HepG2 (cell line): ENCODE data around the gene ST3GAL5. TPM values are rescaled to one million over a fixed set of nuclear protein-coding genes. Genes with fewer than 3 reads are reported as not detected.
A peak's percentile ranks its signal among the peaks of the same experiment; 100 is the strongest.

Experiments used
- CSRNP1 ChIP-seq: sonication (generic); formaldehyde crosslinking; IDR thresholded peaks from 2 replicates; pipeline ENCODE4 v1.8.1; 2023; ENCODE audit warnings: mild to moderate bottlenecking, missing genetic modification reagents
- FOXP1 ChIP-seq, 2 experiments: fragments of 450-650 bp in 1 of 2; IDR thresholded peaks; 2 replicates each; pipeline ENCODE4 v1.6.1; 2017 to 2018; ENCODE audit warnings: antibody characterized with exemption in 1 of 2
- GTF3A ChIP-seq: sonication (generic); formaldehyde crosslinking; conservative IDR thresholded peaks from 2 replicates; pipeline ENCODE4 v1.4.0; 2020; ENCODE audit warnings: mild to moderate bottlenecking, missing genetic modification reagents
- HMG20A ChIP-seq: IDR thresholded peaks from 2 replicates; pipeline ENCODE4 v1.6.1; 2016; ENCODE audit warnings: borderline replicate concordance
- KDM2A ChIP-seq: sonication (generic); formaldehyde crosslinking; IDR thresholded peaks from 2 replicates; pipeline ENCODE4 v1.4.0; 2020; ENCODE audit warnings: low read depth, missing genetic modification reagents, borderline replicate concordance
- KLF15 ChIP-seq: sonication (generic); formaldehyde crosslinking; IDR thresholded peaks from 2 replicates; pipeline ENCODE4 v1.8.1; 2023; ENCODE audit warnings: borderline replicate concordance, mild to moderate bottlenecking, inconsistent platforms, missing genetic modification reagents, mixed read lengths
- KLF6 ChIP-seq: IDR thresholded peaks from 2 replicates; pipeline ENCODE4 v1.8.0; 2016; ENCODE audit warnings: missing biosample characterization, missing genetic modification reagents
- PAX8 ChIP-seq: sonication (generic); formaldehyde crosslinking; IDR thresholded peaks from 2 replicates; pipeline ENCODE4 v1.8.0; 2022; ENCODE audit warnings: mild to moderate bottlenecking, missing genetic modification reagents, borderline replicate concordance
- RBAK ChIP-seq: sonication (generic); formaldehyde crosslinking; IDR thresholded peaks from 2 replicates; pipeline ENCODE4 v1.5.1; 2020; ENCODE audit warnings: mild to moderate bottlenecking, missing genetic modification reagents
- RBM39 ChIP-seq: fragments of 200-400 bp; formaldehyde crosslinking; IDR thresholded peaks from one replicate; pipeline ENCODE4 v1.6.1; 2018; ENCODE audit warnings: antibody characterized with exemption, mild to moderate bottlenecking, low read depth, low read length; ENCODE audit not compliant: poor library complexity, severe bottlenecking
- TCF7 ChIP-seq: sonication (generic); IDR thresholded peaks from 2 replicates; pipeline ENCODE4 v1.6.1; 2016; ENCODE audit warnings: antibody characterized with exemption, low read depth
- ZBTB14 ChIP-seq: sonication (generic); formaldehyde crosslinking; IDR thresholded peaks from 2 replicates; pipeline ENCODE4 v1.4.0; 2020; ENCODE audit warnings: missing genetic modification reagents
- ZNF337 ChIP-seq: sonication (generic); formaldehyde crosslinking; IDR thresholded peaks from 2 replicates; pipeline ENCODE4 v1.5.1; 2020; ENCODE audit warnings: missing genetic modification reagents, low read depth, mild to moderate bottlenecking, borderline replicate concordance
- ZNF407 ChIP-seq: sonication (generic); formaldehyde crosslinking; IDR thresholded peaks from one replicate; pipeline ENCODE4 v1.5.1; 2020; ENCODE audit warnings: mild to moderate bottlenecking, missing genetic modification reagents; ENCODE audit errors: not compliant biosample characterization
- ZNF460 ChIP-seq: sonication (generic); formaldehyde crosslinking; IDR thresholded peaks from 2 replicates; pipeline ENCODE4 v1.5.1; 2020; ENCODE audit warnings: missing genetic modification reagents, mild to moderate bottlenecking, borderline replicate concordance
- ZNF556 ChIP-seq: sonication (generic); formaldehyde crosslinking; IDR thresholded peaks from 2 replicates; pipeline ENCODE4 v1.4.0; 2020; ENCODE audit warnings: mild to moderate bottlenecking, missing genetic modification reagents, borderline replicate concordance
- ZNF580 ChIP-seq: IDR thresholded peaks from 2 replicates; pipeline ENCODE4 v1.6.1; 2016; ENCODE audit warnings: low read depth, borderline replicate concordance
- polyA plus RNA-seq, 8 experiments: library from polyadenylated mRNA; depleted of rRNA in 3 of 8; stranded (reverse) in 7 of 8; unstranded in 1 of 8; fragments of >200 nt; fragmentation: Illumina TruSeq in 4 of 8; extraction: Trizol in 4 of 8; gene quantifications; 2 replicates each; pipeline versions ENCODE4 v1.2.1 to v1.2.3, GENCODE V29; 2011 to 2016; ENCODE audit warnings: low read depth in 4 of 8, missing spikeins in 1 of 8, mixed read lengths in 1 of 8; ENCODE audit not compliant: insufficient read depth in 1 of 8
- total RNA-seq, 5 experiments: library from RNA; depleted of rRNA; stranded (reverse); fragments of >200 nt; fragmentation: Illumina TruSeq; extraction: Trizol; gene quantifications; 2 replicates each; pipeline ENCODE4 v1.2.3, GENCODE V29; 2016; ENCODE audit warnings: low read depth in 1 of 5

The ST3GAL5 gene
- total and polyA plus RNA-seq, 2 of the 13 experiments (the other 11 are each of a cell fraction or from before 2014, with no cell fraction given), result 1.3 to 2.0 TPM

GRCh38 chr2:85806358-85807118, 82.3 kb downstream of the ST3GAL5 start (continued):
- TF ChIP-seq RBM39, result no peak
- TF ChIP-seq ZNF580 (CRISPR knock-in tag), result no peak
- peak; percentile 40; the same call in 1 of the 2 replicates for TF ChIP-seq HMG20A
- no peak for TF ChIP-seq ZNF337
- TF ChIP-seq CSRNP1 (CRISPR knock-in tag), result no peak
- no peak; the same call in 1 of the 2 replicates for TF ChIP-seq ZNF556 (CRISPR knock-in tag)
- no peak for TF ChIP-seq FOXP1 (IDR thresholded peaks at IDR 0.05)
- TF ChIP-seq FOXP1 (CRISPR knock-in tag; IDR thresholded peaks at IDR 0.05), result 0 out of 2 replicates have a peak, but pooled peaks have one; percentile 12
- no peak for TF ChIP-seq GTF3A (CRISPR knock-in tag)
- TF ChIP-seq ZNF407, result no peak
- no peak for TF ChIP-seq KDM2A
- peak; percentile 24; the same call in 1 of the 2 replicates for TF ChIP-seq TCF7
- TF ChIP-seq PAX8 (CRISPR knock-in tag), result no peak
- no peak for TF ChIP-seq ZBTB14 (CRISPR knock-in tag)
- TF ChIP-seq KLF6 (CRISPR knock-in tag), result 0 out of 2 replicates have a peak, but pooled peaks have one; percentile 46
- TF ChIP-seq RBAK (CRISPR knock-in tag), result peak; percentile 88; the same call in 1 of the 2 replicates
- no peak for TF ChIP-seq ZNF460 (CRISPR knock-in tag)
- no peak for TF ChIP-seq KLF15
